GM12873 (cell line): ENCODE results near the gene DHX58.
A peak's percentile ranks its signal among the peaks of the same experiment; 100 is the strongest.

Experiments
- CTCF ChIP-seq: IDR thresholded peaks from 2 replicates; pipeline ENCODE4 v1.5.1; 2012; ENCODE audit warnings: low read depth, mild to moderate bottlenecking, moderate library complexity, low read length, control low read depth; ENCODE audit not compliant: insufficient read depth; ENCODE audit errors: missing control alignments

DHX58 gene

GRCh38 chr17:42124256-42124655 lies 11.7 kb upstream of the DHX58 start:
- no peak for TF ChIP-seq CTCF

- no peak for TF ChIP-seq CTCF
Measured at GRCh38 chr17:42122371-42123303, 10.1 kb upstream of the DHX58 start, which contains the start of gene HSPB9. Gene HSPB9 (plus strand): TSS chr17:42122804. CDS start chr17:42122851, 47 bp downstream.

- no peak for TF ChIP-seq CTCF
Measured at GRCh38 chr17:42120770-42121769, 8.6 kb upstream of the DHX58 start, which contains the start of gene KAT2A. Gene KAT2A (minus strand): TSS chr17:42121367. CDS start chr17:42121304, 63 bp downstream.

GRCh38 chr17:42120161-42120769 lies 7.8 kb upstream of the DHX58 start:
- no peak for TF ChIP-seq CTCF

- TF ChIP-seq CTCF, result no peak
Measured at GRCh38 chr17:42119301-42119700, 6.8 kb upstream of the DHX58 start.

GRCh38 chr17:42118545-42118944 lies 6.0 kb upstream of the DHX58 start:
- TF ChIP-seq CTCF, result peak; percentile 67
